Right atrium auricular region (tissue), 2 donors: ENCODE measurements around the gene LCN9. TPM values are rescaled to one million over a fixed set of nuclear protein-coding genes. Genes with fewer than 3 reads are reported as not detected.

Experiments
- DNase-seq: peaks from one replicate; pipeline ENCODE4 v3.0.0-alpha.2; 2019; ENCODE audit warnings: low spot score
- H3K27ac ChIP-seq, 2 donors: fragments of 200-600 bp; sonication (generic); 1 replicate in 1 of 2; 2 replicates in 1 of 2; pipeline ENCODE4 v1.5.1; 2016 to 2019
- H3K27me3 ChIP-seq, 2 donors: fragments of 200-600 bp; sonication (generic); one replicate each; pipeline versions ENCODE4 v1.5.1 to v1.6.0; 2017 to 2019
- H3K36me3 ChIP-seq: fragments of 200-600 bp; sonication (generic); one replicate; pipeline ENCODE4 v1.5.1; 2016
- H3K4me1 ChIP-seq, 2 donors: fragments of 200-600 bp; sonication (generic); one replicate each; pipeline versions ENCODE4 v1.5.1 to v1.6.0; 2017 to 2019
- H3K4me3 ChIP-seq, 2 donors: fragments of 200-600 bp; sonication (generic); 1 replicate in 1 of 2; 2 replicates in 1 of 2; pipeline ENCODE4 v1.5.1; 2017 to 2019; ENCODE audit warnings: mild to moderate bottlenecking in 1 of 2, moderate library complexity in 1 of 2
- H3K9me3 ChIP-seq, 2 donors: fragments of 200-600 bp; sonication (generic); one replicate each; pipeline ENCODE4 v1.5.1; 2019
- total RNA-seq, 2 donors: library from RNA; depleted of rRNA; stranded (reverse); fragments of >200 nt; gene quantifications; one replicate each; pipeline ENCODE4 v1.1.0, GENCODE V29; 2016
- TF ChIP-seq, protein P1 (sequence below), 2 donors: fragments of 200-600 bp; sonication (generic); IDR thresholded peaks; one replicate each; pipeline ENCODE4 v1.5.1; 2019; ENCODE audit warnings: antibody characterized with exemption in 2 of 2

LCN9 gene
- total RNA-seq, 2 donors from 2014 or later: not detected

DNA sequence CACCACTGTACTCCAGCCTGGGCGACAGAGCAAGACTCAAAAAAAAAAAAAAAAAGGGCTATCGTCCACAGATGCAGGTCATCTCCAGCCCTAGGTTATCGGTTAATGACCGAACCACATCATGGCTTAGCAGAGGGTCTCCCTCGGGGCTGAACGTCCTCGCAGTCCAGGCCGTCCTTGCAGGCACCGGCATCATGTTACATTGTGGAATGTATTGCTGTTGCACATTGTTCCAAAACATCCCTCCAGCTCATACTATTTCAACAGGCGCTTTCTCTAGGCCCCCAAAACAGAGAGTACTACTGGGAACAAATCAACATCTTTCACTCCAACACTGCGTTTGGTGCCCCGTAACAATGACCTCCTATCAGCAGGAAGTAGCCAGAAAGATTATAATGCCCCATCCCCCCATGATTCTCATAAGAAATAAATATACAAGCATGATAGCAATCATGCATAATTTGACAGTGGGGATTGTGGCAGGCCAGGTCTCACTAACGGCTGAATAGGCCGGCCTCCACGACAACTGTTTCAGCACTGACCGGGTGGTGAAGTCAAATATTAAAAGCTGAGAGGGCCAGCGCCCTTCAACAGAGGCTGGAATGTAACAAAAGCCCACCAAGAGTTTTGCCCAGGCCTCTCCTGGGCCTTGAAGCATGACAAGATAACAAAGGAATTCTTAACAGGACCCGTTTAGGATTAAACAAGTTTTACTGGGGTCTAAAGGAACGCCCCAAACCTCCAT lies 1.1 kb upstream of the LCN9 start:
- H3K36me3 ChIP-seq: no peaks in the 10 kb centered on the region
- DNase-seq: no peak
- no peak overlapping the region for H3K4me3 ChIP-seq
- no peaks in the 10 kb centered on the region for H3K4me1 ChIP-seq
- H3K27me3 ChIP-seq: no peaks in the 10 kb centered on the region
- H3K9me3 ChIP-seq: no peaks in the 10 kb centered on the region
- TF ChIP-seq, protein P1, sequence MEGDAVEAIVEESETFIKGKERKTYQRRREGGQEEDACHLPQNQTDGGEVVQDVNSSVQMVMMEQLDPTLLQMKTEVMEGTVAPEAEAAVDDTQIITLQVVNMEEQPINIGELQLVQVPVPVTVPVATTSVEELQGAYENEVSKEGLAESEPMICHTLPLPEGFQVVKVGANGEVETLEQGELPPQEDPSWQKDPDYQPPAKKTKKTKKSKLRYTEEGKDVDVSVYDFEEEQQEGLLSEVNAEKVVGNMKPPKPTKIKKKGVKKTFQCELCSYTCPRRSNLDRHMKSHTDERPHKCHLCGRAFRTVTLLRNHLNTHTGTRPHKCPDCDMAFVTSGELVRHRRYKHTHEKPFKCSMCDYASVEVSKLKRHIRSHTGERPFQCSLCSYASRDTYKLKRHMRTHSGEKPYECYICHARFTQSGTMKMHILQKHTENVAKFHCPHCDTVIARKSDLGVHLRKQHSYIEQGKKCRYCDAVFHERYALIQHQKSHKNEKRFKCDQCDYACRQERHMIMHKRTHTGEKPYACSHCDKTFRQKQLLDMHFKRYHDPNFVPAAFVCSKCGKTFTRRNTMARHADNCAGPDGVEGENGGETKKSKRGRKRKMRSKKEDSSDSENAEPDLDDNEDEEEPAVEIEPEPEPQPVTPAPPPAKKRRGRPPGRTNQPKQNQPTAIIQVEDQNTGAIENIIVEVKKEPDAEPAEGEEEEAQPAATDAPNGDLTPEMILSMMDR (IDR thresholded peaks at IDR 0.05): no peak
- H3K27ac ChIP-seq: no peak overlapping the region

DNA sequence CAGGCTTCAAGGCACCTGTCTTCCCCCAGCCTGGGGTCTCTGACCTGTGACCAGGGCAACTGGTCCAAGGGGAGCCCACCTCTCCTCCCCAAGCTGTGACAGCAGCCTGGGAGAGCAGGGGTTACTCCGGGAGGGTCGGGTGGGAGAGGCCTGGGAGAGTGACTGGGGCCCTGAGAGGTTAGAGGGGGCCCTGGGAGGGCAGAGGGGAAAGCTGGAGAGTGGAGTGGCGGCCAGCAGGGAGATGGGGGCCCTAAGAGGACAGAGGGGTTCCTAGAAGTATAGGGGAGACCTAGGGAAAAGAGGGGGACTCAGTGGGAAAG lies 302 bp downstream of the LCN9 start:
- Histone ChIP-seq H3K27me3 (no peaks in the 10 kb centered on the region), H3K36me3 (no peaks in the 10 kb centered on the region), H3K27ac (no peak overlapping the region), H3K4me3 (no peak overlapping the region), H3K4me1 (no peaks in the 10 kb centered on the region), H3K9me3 (no peaks in the 10 kb centered on the region)
- no peak for DNase-seq
- TF ChIP-seq, protein P1 (IDR thresholded peaks at IDR 0.05): no peak

DNA sequence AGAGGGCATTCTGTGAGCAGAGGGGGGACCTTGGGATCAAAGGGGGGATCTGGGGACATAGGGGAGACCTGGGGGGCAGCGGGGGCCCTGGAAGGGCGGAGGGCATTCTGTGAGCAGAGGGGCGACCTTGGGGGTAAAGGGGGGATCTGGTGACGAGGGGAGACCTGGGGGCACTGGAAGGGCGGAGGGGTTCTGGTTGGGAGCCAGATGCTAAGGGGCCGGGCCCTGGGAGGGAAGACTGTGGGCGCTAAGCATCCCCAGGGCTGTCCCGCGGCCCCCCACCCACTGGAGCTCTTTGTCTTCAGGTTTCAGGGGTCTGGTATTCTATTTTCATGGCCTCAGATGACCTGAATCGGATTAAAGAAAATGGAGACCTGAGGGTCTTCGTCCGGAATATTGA lies 748 bp downstream of the LCN9 start:
- Histone ChIP-seq H3K4me3 (no peak overlapping the region), H3K36me3 (no peaks in the 10 kb centered on the region), H3K27ac (no peak overlapping the region), H3K27me3 (no peaks in the 10 kb centered on the region), H3K4me1 (no peaks in the 10 kb centered on the region), H3K9me3 (no peaks in the 10 kb centered on the region)
- DNase-seq: no peak
- TF ChIP-seq, protein P1 (IDR thresholded peaks at IDR 0.05): no peak

DNA sequence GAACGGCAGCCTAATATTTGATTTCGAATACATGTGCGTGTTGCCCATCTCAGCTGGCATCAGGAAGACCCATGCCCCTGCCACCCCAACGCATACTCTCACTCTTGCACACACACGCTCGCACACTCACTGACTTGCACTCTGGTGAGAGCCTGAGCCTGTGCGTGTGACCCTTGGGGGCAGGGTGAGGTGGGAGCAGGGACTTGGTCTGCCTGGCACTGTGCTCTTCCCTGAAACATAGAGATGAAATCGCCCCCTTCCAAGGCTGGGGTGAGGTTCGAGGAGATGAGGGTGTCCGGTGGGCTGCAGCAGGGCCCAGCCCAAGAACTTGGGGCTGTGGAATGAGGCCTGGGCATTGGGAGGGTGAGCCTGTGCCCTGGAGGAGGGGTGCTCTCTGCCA lies 1.2 kb downstream of the LCN9 start:
- TF ChIP-seq, protein P1 (IDR thresholded peaks at IDR 0.05): no peak
- Histone ChIP-seq H3K27me3 (no peaks in the 10 kb centered on the region), H3K36me3 (no peaks in the 10 kb centered on the region), H3K4me3 (no peak overlapping the region), H3K4me1 (no peaks in the 10 kb centered on the region), H3K27ac (no peak overlapping the region), H3K9me3 (no peaks in the 10 kb centered on the region)
- DNase-seq: no peak

DNA sequence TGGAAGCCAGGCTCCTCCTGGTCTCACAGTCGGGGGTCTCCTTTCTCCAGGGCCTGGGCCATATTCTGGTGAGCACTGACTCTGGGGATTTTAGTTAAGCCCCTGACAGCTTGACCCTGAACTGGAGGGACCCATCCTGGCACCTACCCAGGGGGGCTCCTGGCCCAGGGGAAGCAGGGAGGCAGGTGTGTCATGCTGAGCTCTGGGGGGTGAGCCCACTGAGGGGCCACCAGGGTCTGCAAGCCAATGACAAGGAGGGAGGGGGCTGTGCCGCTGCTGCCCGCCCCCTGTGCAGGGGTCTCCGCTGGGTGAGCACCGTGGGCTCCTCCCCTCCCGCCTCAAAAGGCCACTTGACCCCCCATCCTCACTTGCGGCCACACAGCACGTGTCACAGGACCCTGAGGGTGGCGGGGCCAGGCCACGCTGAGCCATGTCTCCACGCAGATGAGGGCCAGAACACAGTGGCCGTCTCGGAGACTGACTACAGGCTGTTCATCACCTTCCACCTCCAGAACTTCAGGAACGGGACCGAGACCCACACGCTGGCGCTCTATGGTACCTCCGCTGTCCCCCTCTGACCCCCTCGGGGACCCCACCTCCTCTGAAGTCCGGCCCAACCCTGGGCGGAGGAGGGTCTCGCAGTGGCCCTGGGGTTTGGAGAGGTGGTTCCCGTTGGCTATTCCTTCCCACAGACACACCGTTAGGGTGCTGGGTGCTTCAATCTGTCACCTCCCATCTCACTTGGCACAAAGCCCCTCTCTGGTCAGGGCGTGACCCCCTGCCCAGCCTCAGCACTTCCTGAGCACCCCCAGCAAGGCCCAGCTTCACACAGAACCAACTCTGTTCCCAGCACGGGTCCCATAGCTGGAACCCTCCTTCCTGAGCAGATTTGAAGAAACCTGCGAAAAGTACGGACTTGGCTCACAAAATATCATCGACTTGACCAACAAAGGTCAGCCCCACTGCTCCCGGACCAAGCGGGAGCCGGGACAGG lies 2.0 kb downstream of the LCN9 start:
- DNase-seq: no peak
- Histone ChIP-seq H3K27me3 (no peaks in the 10 kb centered on the region), H3K27ac (no peak overlapping the region), H3K4me1 (no peaks in the 10 kb centered on the region), H3K9me3 (no peaks in the 10 kb centered on the region), H3K36me3 (no peaks in the 10 kb centered on the region), H3K4me3 (no peak overlapping the region)
- TF ChIP-seq, protein P1 (IDR thresholded peaks at IDR 0.05): no peak
